WERI-Rb-1 (cell line): ENCODE results near the gene ANKRD24.
A peak's percentile ranks its signal among the peaks of the same experiment; 100 is the strongest.
"Not testable (repeated sequence)": the region's sequence is repeated elsewhere in the genome, so short reads cannot be mapped to it uniquely, and the experiment has no call there.

Source experiments
- DNase-seq: peaks from one replicate; pipeline ENCODE4 v3.0.0-alpha.2; 2020
- H3K27ac ChIP-seq: fragments of 250-450 bp; sonication (Bioruptor Pico); 2 replicates; pipeline ENCODE4 v1.5.1; 2020; ENCODE audit warnings: mild to moderate bottlenecking, moderate library complexity
- H3K27me3 ChIP-seq: fragments of 250-450 bp; sonication (Bioruptor Pico); 2 replicates; pipeline ENCODE4 v1.5.1; 2021; ENCODE audit warnings: mild to moderate bottlenecking, low read depth, moderate library complexity; ENCODE audit not compliant: insufficient read depth, severe bottlenecking
- H3K36me3 ChIP-seq: fragments of 250-450 bp; sonication (Bioruptor Pico); 2 replicates; pipeline ENCODE4 v1.5.1; 2020; ENCODE audit warnings: mild to moderate bottlenecking, moderate library complexity
- H3K4me3 ChIP-seq: 2 replicates; pipeline ENCODE4 v1.5.1; 2011; ENCODE audit warnings: low read depth, mild to moderate bottlenecking, control low read depth, low read length
- H3K9me3 ChIP-seq: fragments of 250-450 bp; sonication (Bioruptor Pico); 2 replicates; pipeline ENCODE4 v1.5.1; 2021; ENCODE audit warnings: mild to moderate bottlenecking, moderate library complexity; ENCODE audit not compliant: severe bottlenecking
- TF ChIP-seq, protein P1 (sequence below): IDR thresholded peaks from 2 replicates; pipeline ENCODE4 v1.5.1; 2011; ENCODE audit warnings: low read depth, mild to moderate bottlenecking, control low read depth, inconsistent platforms, low read length

The ANKRD24 gene

DNA sequence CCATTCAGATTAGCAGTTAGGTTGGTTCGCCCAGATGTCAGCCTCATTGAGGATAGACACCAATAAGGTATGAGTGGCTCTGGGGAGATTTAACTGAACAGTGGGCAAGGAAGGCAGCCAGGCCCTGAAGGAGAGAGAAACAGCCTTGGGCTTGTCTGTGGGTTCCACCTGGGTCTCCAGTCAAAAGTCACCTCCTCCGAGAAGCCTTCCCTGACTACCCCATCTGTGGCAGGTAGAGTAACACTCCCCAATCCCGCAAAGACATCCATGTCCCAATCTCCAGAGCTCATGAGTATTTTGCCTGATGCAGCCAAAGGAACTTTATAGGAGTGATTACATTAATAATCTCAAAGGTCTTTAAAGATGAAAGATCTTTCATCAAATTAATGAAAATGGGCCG is 56.3 kb downstream of the ANKRD24 start:
- Histone ChIP-seq H3K36me3 (no peaks in the 10 kb centered on the region), H3K4me3 (no peak overlapping the region), H3K27ac (no peak overlapping the region), H3K9me3 (peaks cover 15% of the 10 kb centered on the region), H3K27me3 (no peaks in the 10 kb centered on the region)
- TF ChIP-seq, protein P1, sequence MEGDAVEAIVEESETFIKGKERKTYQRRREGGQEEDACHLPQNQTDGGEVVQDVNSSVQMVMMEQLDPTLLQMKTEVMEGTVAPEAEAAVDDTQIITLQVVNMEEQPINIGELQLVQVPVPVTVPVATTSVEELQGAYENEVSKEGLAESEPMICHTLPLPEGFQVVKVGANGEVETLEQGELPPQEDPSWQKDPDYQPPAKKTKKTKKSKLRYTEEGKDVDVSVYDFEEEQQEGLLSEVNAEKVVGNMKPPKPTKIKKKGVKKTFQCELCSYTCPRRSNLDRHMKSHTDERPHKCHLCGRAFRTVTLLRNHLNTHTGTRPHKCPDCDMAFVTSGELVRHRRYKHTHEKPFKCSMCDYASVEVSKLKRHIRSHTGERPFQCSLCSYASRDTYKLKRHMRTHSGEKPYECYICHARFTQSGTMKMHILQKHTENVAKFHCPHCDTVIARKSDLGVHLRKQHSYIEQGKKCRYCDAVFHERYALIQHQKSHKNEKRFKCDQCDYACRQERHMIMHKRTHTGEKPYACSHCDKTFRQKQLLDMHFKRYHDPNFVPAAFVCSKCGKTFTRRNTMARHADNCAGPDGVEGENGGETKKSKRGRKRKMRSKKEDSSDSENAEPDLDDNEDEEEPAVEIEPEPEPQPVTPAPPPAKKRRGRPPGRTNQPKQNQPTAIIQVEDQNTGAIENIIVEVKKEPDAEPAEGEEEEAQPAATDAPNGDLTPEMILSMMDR = no peak
- DNase-seq = no peak

DNA sequence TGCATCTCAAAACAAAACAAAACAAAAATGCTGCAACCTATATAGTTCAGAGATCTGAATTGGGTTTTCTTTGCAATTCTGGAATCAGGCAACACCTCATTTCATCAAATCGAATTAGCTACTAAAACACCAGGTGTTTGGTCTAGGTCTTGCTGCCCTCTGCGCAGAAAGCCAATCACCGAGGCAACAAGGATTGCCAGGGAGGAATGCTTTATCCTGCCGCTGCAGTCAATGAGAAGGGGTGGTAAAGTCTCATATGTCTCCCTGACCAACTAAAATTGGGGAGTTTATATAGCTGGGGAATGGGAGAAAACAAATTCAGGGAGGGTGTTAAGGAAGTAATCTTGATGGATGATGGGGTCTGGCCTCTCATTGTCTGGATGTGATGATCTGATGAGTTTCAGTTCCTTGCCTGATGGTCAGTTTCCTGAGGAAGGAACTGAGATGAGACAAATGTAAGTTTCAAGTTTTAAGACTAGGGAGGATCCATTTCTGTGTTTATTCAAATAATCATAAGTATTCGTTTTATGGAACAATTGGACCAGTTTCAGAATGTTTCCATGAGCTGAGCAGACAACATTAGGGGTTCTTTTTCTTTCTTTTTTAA is 59.4 kb downstream of the ANKRD24 start:
- TF ChIP-seq, protein P1 = no peak
- H3K9me3 ChIP-seq = peaks cover 15% of the 10 kb centered on the region
- H3K4me3 ChIP-seq = no peak overlapping the region
- H3K36me3 ChIP-seq = no peaks in the 10 kb centered on the region
- no peaks in the 10 kb centered on the region for H3K27me3 ChIP-seq
- no peak for DNase-seq
- no peak overlapping the region for H3K27ac ChIP-seq

DNA sequence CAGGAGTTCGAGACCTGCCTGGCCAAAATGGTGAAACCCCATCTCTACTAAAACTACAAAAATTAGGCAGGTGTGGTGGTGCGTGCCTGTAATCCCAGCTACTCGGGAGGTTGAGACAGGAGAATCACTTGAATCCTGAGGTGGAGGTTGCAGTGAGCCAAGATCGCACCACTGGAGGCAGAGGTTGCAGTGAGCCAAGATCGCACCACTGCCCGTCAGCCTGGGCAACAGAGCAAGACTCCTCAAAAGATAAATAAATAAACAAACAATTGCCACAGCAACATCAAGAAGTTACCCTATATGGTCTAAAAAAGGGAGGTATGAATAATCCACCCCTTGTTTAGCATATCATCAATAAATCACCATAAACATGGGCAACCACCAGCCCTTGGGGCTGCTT is 63.4 kb downstream of the ANKRD24 start:
- Histone ChIP-seq H3K9me3 (peaks cover 15% of the 10 kb centered on the region), H3K36me3 (peaks cover 16% of the 10 kb centered on the region)
- not testable (repeated sequence) for DNase-seq, H3K27me3 ChIP-seq, H3K4me3 ChIP-seq, H3K27ac ChIP-seq

DNA sequence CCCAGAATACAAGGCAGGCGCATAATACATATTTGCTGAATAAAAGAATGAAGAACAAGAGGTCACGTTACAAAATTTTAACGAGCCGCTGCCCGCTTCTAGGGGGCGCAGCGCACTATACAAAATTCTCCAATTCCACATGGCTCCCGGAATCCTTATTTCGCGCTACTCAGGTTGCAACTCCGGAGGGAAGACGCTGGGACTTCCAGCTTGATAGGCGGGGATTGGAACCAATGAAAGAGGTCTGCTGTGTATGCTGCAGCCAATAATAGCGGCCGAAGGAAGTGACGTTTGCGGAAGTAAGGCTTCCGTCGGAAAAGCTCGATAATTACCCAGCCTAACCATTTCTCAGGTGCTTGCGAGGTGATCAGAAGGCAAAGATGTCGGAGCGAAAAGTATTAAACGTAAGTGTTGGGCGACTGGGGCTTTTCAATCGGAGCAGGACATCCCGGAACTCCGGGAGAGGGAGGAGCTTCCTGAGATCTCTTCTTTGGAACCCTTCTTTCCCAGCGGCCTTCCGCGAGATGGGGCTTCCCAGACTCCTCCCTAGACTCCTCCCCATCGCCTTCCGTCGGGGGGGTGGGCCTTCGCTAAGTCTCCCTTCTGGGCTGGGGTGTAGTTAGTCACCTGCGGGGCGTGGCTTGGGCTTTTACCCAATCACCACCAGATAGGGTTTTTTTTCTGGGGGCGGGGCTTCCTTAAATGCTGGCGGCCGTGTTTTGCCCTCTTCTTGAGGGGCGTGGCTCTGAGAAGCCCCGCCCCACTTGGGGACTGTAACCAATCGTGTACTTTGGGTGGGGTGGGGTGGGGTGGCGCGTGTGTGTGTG is 64.5 kb downstream of the ANKRD24 start, which contains the start of gene YJU2:
YJU2 (plus strand) TSS at position 314 of the 827 bp plus-strand sequence; CDS start at position 381, 67 bp downstream.
- H3K27me3 ChIP-seq = no peaks in the 10 kb centered on the region
- DNase-seq = peak; percentile 99
- peaks cover 7% of the 10 kb centered on the region for H3K9me3 ChIP-seq
- peaks cover 24% of the 10 kb centered on the region for H3K36me3 ChIP-seq
- H3K27ac ChIP-seq = peak within 1 kb of the TSS; percentile 92
- TF ChIP-seq, protein P1 = peak; percentile 37; the same call in 1 of the 2 replicates
- peak within 1 kb of the TSS; percentile 87 for H3K4me3 ChIP-seq

DNA sequence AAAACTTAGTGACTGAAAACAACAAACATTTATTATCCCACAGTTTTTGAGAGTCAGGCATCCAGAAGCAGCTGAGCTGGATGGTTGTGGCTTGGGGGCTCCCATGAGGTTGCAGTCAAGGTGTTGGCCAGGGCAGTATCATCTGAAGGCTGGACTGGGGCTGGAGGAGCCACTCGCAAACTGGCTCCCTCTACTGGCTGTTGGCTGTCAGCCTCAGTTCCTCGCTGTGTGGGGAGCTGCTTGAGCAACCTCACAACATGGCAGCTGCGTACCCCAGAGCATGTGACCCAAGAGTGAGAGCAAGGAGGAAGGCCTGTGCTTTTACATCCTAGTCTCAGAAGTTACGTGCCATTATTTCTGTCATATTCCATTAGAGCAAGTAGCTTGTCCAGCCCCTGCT is 74.1 kb downstream of the ANKRD24 start:
- peaks cover 49% of the 10 kb centered on the region for H3K36me3 ChIP-seq
- H3K9me3 ChIP-seq = peaks cover 3% of the 10 kb centered on the region
- H3K27ac ChIP-seq = no peak overlapping the region
- no peak overlapping the region for H3K4me3 ChIP-seq
- no peak for DNase-seq
- H3K27me3 ChIP-seq = no peaks in the 10 kb centered on the region
- TF ChIP-seq, protein P1 = peak; percentile 65

DNA sequence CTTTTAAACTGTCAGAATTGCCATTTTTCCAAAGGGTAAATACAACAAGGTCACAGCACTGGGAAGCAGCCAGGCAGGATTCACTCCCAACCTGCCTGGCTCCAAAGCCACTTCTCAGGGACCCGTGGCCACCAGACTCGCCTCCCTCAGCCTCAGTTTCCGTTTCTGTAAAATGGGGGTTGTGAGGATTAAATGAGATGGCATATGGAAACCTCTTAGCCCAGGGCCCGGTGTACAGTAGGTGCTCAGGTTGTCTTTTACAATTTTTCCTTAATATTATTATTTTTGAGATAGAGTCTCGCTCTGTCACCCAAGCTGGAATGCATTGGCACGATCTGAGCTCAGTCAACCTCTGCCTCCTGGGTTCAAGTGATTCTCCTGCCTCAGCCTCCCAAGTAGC is 74.5 kb downstream of the ANKRD24 start:
- TF ChIP-seq, protein P1 = no peak
- H3K4me3 ChIP-seq = no peak overlapping the region
- no peak overlapping the region for H3K27ac ChIP-seq
- peaks cover 47% of the 10 kb centered on the region for H3K36me3 ChIP-seq
- DNase-seq = no peak
- peaks cover 3% of the 10 kb centered on the region for H3K9me3 ChIP-seq
- H3K27me3 ChIP-seq = no peaks in the 10 kb centered on the region
